T-cell (primary cell): ENCODE results near the gene RUBCN. TPM values are rescaled to one million over a fixed set of nuclear protein-coding genes. Genes with fewer than 3 reads are reported as not detected.

Source experiments
- ATAC-seq, 4 experiments: fragments of 200-7000 bp in 3 of 4; fragments of 150-1000 bp in 1 of 4; cut with Tn5 transposase; replicated peaks in 1 of 4; 1 replicate in 3 of 4; 2 replicates in 1 of 4; pipeline ENCODE4 v1.10.0; 2021; ENCODE audit warnings: moderate library complexity in 3 of 4, mild to moderate bottlenecking in 2 of 4, moderate number of reproducible peaks in 1 of 4
- CTCF ChIA-PET, 2 donors: fragments of 300-600 bp; sonication (Branson Sonifier 250); formaldehyde crosslinking; loops; one replicate each; lab custom pipeline; 2022; ENCODE audit warnings: antibody characterized with exemption in 2 of 2; lab: Charles Lee
- POLR2A ChIA-PET, 2 donors: fragments of 300-600 bp; sonication (Branson Sonifier 250); formaldehyde crosslinking; loops; one replicate each; lab custom pipeline; 2022; ENCODE audit warnings: antibody characterized with exemption in 2 of 2; lab: Charles Lee
- DNase-seq, 35 experiments: peaks; one replicate each; pipeline versions ENCODE4 v3.0.0 to v3.0.0-alpha.2; 2013 to 2023
- H3K27ac ChIP-seq: one replicate; pipeline ENCODE4 v1.5.1; 2013; ENCODE audit warnings: low read length
- H3K27me3 ChIP-seq, 2 experiments: replicated peaks in 1 of 2; 1 replicate in 1 of 2; 2 replicates in 1 of 2; pipeline versions ENCODE4 v1.6.1 to v1.7.0; 2013; ENCODE audit warnings: low read length in 1 of 2, mixed read lengths in 1 of 2; ENCODE audit not compliant: control insufficient read depth in 2 of 2, insufficient read depth in 2 of 2; ENCODE audit errors: extremely low read depth in 1 of 2
- H3K36me3 ChIP-seq, 2 donors: 1 replicate in 1 of 2; 2 replicates in 1 of 2; pipeline versions ENCODE4 v1.6.1 to v1.7.0; 2013; ENCODE audit warnings: low read length in 1 of 2; ENCODE audit not compliant: control insufficient read depth in 2 of 2, insufficient read depth in 1 of 2; ENCODE audit errors: extremely low read depth in 1 of 2
- H3K4me1 ChIP-seq, 2 experiments: 1 replicate in 1 of 2; 2 replicates in 1 of 2; pipeline versions ENCODE4 v1.6.1 to v1.7.0; 2013; ENCODE audit warnings: low read length in 2 of 2, mixed read lengths in 1 of 2; ENCODE audit not compliant: insufficient read depth in 2 of 2, control insufficient read depth in 1 of 2; ENCODE audit errors: extremely low read depth in 1 of 2
- H3K4me3 ChIP-seq, 2 donors: 1 replicate in 1 of 2; 2 replicates in 1 of 2; pipeline versions ENCODE4 v1.5.1 to v1.7.0; 2013; ENCODE audit warnings: mild to moderate bottlenecking in 2 of 2, low read length in 1 of 2, moderate library complexity in 1 of 2; ENCODE audit not compliant: control insufficient read depth in 1 of 2; ENCODE audit errors: extremely low read depth in 1 of 2
- H3K9me3 ChIP-seq: 2 replicates; pipeline ENCODE4 v1.7.0; 2013
- H3K27ac Mint-ChIP-seq, 2 donors: one replicate each; pipeline ENCODE4 v1.8.0; 2020 to 2021; ENCODE audit warnings: mild to moderate bottlenecking in 2 of 2, mixed read lengths in 2 of 2
- H3K27me3 Mint-ChIP-seq, 2 donors: one replicate each; pipeline ENCODE4 v1.8.0; 2021 to 2022; ENCODE audit warnings: mixed read lengths in 2 of 2
- H3K36me3 Mint-ChIP-seq: one replicate; pipeline ENCODE4 v1.8.0; 2021; ENCODE audit warnings: mixed read lengths
- H3K4me1 Mint-ChIP-seq, 3 donors: one replicate each; pipeline ENCODE4 v1.8.0; 2020 to 2022; ENCODE audit warnings: mixed read lengths in 3 of 3, mild to moderate bottlenecking in 1 of 3
- H3K4me3 Mint-ChIP-seq, 3 donors: one replicate each; pipeline ENCODE4 v1.8.0; 2020 to 2022; ENCODE audit warnings: mild to moderate bottlenecking in 3 of 3, mixed read lengths in 3 of 3, moderate library complexity in 3 of 3
- H3K9me3 Mint-ChIP-seq, 3 donors: one replicate each; pipeline ENCODE4 v1.8.0; 2020 to 2022; ENCODE audit warnings: mixed read lengths in 3 of 3
- WGBS: methylation state at CpG from one replicate; pipeline ENCODE4 v1.1.5; 2013; ENCODE audit warnings: missing lambda C conversion rate; ENCODE audit not compliant: insufficient coverage; 5-methylcytosine and 5-hydroxymethylcytosine counted together
- total RNA-seq, 35 experiments: library from RNA in 6 of 35; stranded (reverse) in 6 of 35; fragments of 120-200 nt in 1 of 35; gene quantifications; one replicate each; pipeline versions ENCODE4 v1.2.1 to v1.2.4 and lab custom pipeline; 2013 to 2026

The RUBCN gene
- total RNA-seq, 5 donors from 2014 or later (not counting 1 experiment from before 2014, with no cell fraction given): 40.3 to 73.5 (median 64.7) TPM

- POLR2A ChIA-PET: interaction anchor here in 1 of 2 donors (0.5 kb wide), 1 partner anchor 26 kb away, joined by 3 read pairs; no protein-coding TSS in a partner anchor
- ATAC-seq: no peak
- Histone ChIP-seq H3K36me3 (peaks cover 19 to 51% of the 10 kb centered on the region in 2 donors), H3K4me1 (no peaks in the 10 kb centered on the region), H3K27ac (no peak overlapping the region), H3K4me3 (no peak overlapping the region), H3K27me3 (no peaks in the 10 kb centered on the region), H3K9me3 (no peaks in the 10 kb centered on the region)
- Mint-ChIP-seq H3K27me3 (no peaks in the 10 kb centered on the region), H3K9me3 (no peaks in the 10 kb centered on the region), H3K36me3 (peaks cover 39% of the 10 kb centered on the region), H3K27ac (no peak overlapping the region), H3K4me1 (no peaks in the 10 kb centered on the region), H3K4me3 (no peak overlapping the region)
- no peak for DNase-seq
- 97% methylated on average over 11 of the region's 12 CpGs for WGBS
- CTCF ChIA-PET: no interaction called here
Observed at GRCh38 chr3:197680955-197681521, 55.7 kb downstream of the RUBCN start.

- Mint-ChIP-seq H3K9me3 (no peaks in the 10 kb centered on the region), H3K27me3 (no peaks in the 10 kb centered on the region), H3K4me3 (no peak overlapping the region), H3K36me3 (peaks cover 45% of the 10 kb centered on the region), H3K27ac (no peak overlapping the region), H3K4me1 (no peaks in the 10 kb centered on the region)
- DNase-seq (no peak), ATAC-seq (no peak)
- WGBS: 88% methylated on average over 3 of the region's 11 CpGs
- Histone ChIP-seq H3K27ac (no peak overlapping the region), H3K4me1 (no peaks in the 10 kb centered on the region), H3K9me3 (no peaks in the 10 kb centered on the region), H3K4me3 (no peak overlapping the region), H3K27me3 (no peaks in the 10 kb centered on the region), H3K36me3 (peaks cover 19 to 57% of the 10 kb centered on the region in 2 donors)
- CTCF ChIA-PET: no interaction called here
- POLR2A ChIA-PET: no interaction called here
Observed at GRCh38 chr3:197675951-197676350, 60.8 kb downstream of the RUBCN start.

DNA sequence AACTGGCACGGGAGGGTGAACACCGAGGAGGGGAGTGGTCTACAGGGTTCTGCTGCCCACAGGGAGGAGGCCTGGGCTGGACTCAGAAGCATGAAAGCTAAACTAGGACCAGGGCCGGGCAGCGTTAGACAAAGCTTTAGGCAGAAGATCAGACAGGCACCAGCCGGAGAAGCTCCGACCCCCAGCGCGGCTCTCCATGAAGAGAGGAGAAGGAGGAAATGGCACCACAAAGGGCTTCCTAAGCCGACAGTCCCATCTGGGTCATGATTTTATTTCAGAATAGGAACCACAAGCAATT is 61.2 kb downstream of the RUBCN start:
- ATAC-seq (no peak), DNase-seq (no peak)
- H3K9me3 ChIP-seq: no peaks in the 10 kb centered on the region
- no peaks in the 10 kb centered on the region for H3K4me1 ChIP-seq
- H3K4me3 ChIP-seq: no peak overlapping the region
- Mint-ChIP-seq H3K4me3 (no peak overlapping the region), H3K36me3 (peaks cover 43% of the 10 kb centered on the region), H3K9me3 (no peaks in the 10 kb centered on the region), H3K27me3 (no peaks in the 10 kb centered on the region), H3K27ac (no peak overlapping the region), H3K4me1 (no peaks in the 10 kb centered on the region)
- ChIA-PET POLR2A (no interaction called here), CTCF (no interaction called here)
- 97% methylated on average over 6 of the region's 9 CpGs for WGBS
- no peaks in the 10 kb centered on the region for H3K27me3 ChIP-seq
- H3K27ac ChIP-seq: no peak overlapping the region
- peaks cover 17 to 54% of the 10 kb centered on the region in 2 donors for H3K36me3 ChIP-seq

- Histone ChIP-seq H3K9me3 (no peaks in the 10 kb centered on the region), H3K27ac (no peak overlapping the region), H3K36me3 (peaks cover 16 to 51% of the 10 kb centered on the region in 2 donors), H3K27me3 (no peaks in the 10 kb centered on the region), H3K4me1 (no peaks in the 10 kb centered on the region), H3K4me3 (no peak overlapping the region)
- CTCF ChIA-PET: no interaction called here
- H3K36me3 Mint-ChIP-seq: peaks cover 39% of the 10 kb centered on the region
- WGBS: 97% methylated on average over 13 of the region's 29 CpGs
- H3K27me3 Mint-ChIP-seq: no peaks in the 10 kb centered on the region
- no peak for ATAC-seq
- DNase-seq: no peak
- no peak overlapping the region for H3K27ac Mint-ChIP-seq
- no peaks in the 10 kb centered on the region for H3K9me3 Mint-ChIP-seq
- H3K4me3 Mint-ChIP-seq: no peak overlapping the region
- POLR2A ChIA-PET: no interaction called here
- no peaks in the 10 kb centered on the region for H3K4me1 Mint-ChIP-seq
Observed at GRCh38 chr3:197674741-197675562, 61.8 kb downstream of the RUBCN start.

GRCh38 chr3:197673170-197673569 is 63.5 kb downstream of the RUBCN start:
- H3K36me3 ChIP-seq: peaks cover 16 to 51% of the 10 kb centered on the region in 2 donors
- no peak overlapping the region for H3K4me3 ChIP-seq
- H3K27me3 Mint-ChIP-seq: no peaks in the 10 kb centered on the region
- CTCF ChIA-PET: no interaction called here
- whole genome bisulfite sequencing: 96% methylated on average over 4 of the region's 4 CpGs
- no peaks in the 10 kb centered on the region for H3K27me3 ChIP-seq
- no peak for ATAC-seq
- H3K9me3 Mint-ChIP-seq: no peaks in the 10 kb centered on the region
- H3K4me1 Mint-ChIP-seq: no peaks in the 10 kb centered on the region
- H3K4me3 Mint-ChIP-seq: no peak overlapping the region
- H3K27ac Mint-ChIP-seq: peak overlapping the region in 1 of 2 donors; percentile 41
- H3K36me3 Mint-ChIP-seq: peaks cover 38% of the 10 kb centered on the region
- DNase-seq: no peak
- POLR2A ChIA-PET: no interaction called here
- no peak overlapping the region for H3K27ac ChIP-seq
- H3K9me3 ChIP-seq: no peaks in the 10 kb centered on the region
- no peaks in the 10 kb centered on the region for H3K4me1 ChIP-seq

- DNase-seq (no peak), ATAC-seq (no peak)
- no peaks in the 10 kb centered on the region for H3K27me3 Mint-ChIP-seq
- H3K9me3 Mint-ChIP-seq: no peaks in the 10 kb centered on the region
- Histone ChIP-seq H3K27me3 (no peaks in the 10 kb centered on the region), H3K27ac (no peak overlapping the region), H3K4me3 (no peak overlapping the region), H3K36me3 (peaks cover 2 to 30% of the 10 kb centered on the region in 2 donors), H3K4me1 (no peaks in the 10 kb centered on the region), H3K9me3 (no peaks in the 10 kb centered on the region)
- no peak overlapping the region for H3K4me3 Mint-ChIP-seq
- no CpG with 5 or more reads among the region's 1 CpG for WGBS
- no peak overlapping the region for H3K27ac Mint-ChIP-seq
- ChIA-PET CTCF (interaction anchor here in 1 of 2 donors (1.8 kb wide), 1 partner anchor 71 kb away, joined by 4 read pairs; no protein-coding TSS in a partner anchor), POLR2A (no interaction called here)
- H3K4me1 Mint-ChIP-seq: no peaks in the 10 kb centered on the region
- H3K36me3 Mint-ChIP-seq: peaks cover 21% of the 10 kb centered on the region
Observed at GRCh38 chr3:197670361-197670760, 66.3 kb downstream of the RUBCN start.
